Measurements from ENCODE around the gene LRRC37B. TPM values are rescaled to one million over a fixed set of nuclear protein-coding genes. Genes with fewer than 3 reads are reported as not detected.
"Not testable (repeated sequence)": the region's sequence is repeated elsewhere in the genome, so short reads cannot be mapped to it uniquely, and the experiment has no call there.

The LRRC37B gene
- total RNA-seq, 1 experiment from 2014 or later, result 19.1 TPM

DNA sequence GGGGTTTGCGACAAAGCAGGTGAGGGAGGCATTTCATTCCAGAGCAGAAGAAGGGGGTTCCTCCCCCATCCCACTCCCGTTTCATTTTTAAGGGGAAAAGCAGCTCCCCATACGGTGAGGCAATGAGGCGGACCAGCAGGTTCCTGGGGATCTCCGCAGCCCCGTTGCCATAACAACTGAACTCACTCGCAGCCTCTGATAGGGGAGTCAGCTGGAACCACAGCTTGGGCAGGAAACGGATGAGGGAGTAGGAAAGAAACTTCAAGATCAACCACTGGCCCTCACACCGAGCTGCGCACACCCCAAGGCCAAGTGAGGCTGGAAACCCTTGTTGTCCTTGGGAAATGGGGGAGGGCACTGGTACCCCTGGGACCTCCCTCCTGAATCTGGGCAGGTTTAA, 72.6 kb downstream of the LRRC37B start:
- not testable (repeated sequence) for H3K27me3 ChIP-seq (ENCODE audit: insufficient read depth, low read length); H3K9me3 ChIP-seq (ENCODE audit: control insufficient read depth, low read depth, low read length); H2BK12ac ChIP-seq (ENCODE audit: insufficient read length, low read depth, low read length); H3K27ac ChIP-seq (ENCODE audit: insufficient read length, low read depth, low read length); H3K36me3 Mint-ChIP-seq (ENCODE audit: insufficient read depth in 1 of 3, low read depth in 3 of 3); H3K23ac ChIP-seq (ENCODE audit: insufficient read length, low read depth, low read length); H3K18ac ChIP-seq (ENCODE audit: insufficient read length, low read depth, low read length); H3K56ac ChIP-seq (ENCODE audit: insufficient read length, low read depth, low read length); H3K4me1 Mint-ChIP-seq; H2BK15ac ChIP-seq (ENCODE audit: low read depth, low read length); H3K4me1 ChIP-seq (ENCODE audit: insufficient read depth, low read length); H4K5ac ChIP-seq (ENCODE audit: insufficient read length, low read depth, low read length); H2BK5ac ChIP-seq (ENCODE audit: insufficient read length, low read length); H3K4ac ChIP-seq (ENCODE audit: low read depth, low read length); H2AK5ac ChIP-seq (ENCODE audit: insufficient read length, low read length); H3K27me3 Mint-ChIP-seq (ENCODE audit: low read depth); H3K79me2 ChIP-seq (ENCODE audit: insufficient read depth, low read length); H4K8ac ChIP-seq (replicated peaks; ENCODE audit: insufficient read length, low read depth, low read length); H2BK20ac ChIP-seq (ENCODE audit: low read depth, low read length, poor library complexity, severe bottlenecking); H3K14ac ChIP-seq (ENCODE audit: insufficient read depth, low read length); H3T11ph ChIP-seq (ENCODE audit: low read length); H3K9ac ChIP-seq (ENCODE audit: extremely low read depth, insufficient read length, low read length); H3K79me1 ChIP-seq (ENCODE audit: insufficient read depth, low read depth, low read length, poor library complexity, severe bottlenecking); H2AFZ ChIP-seq (ENCODE audit: low read length); H2BK120ac ChIP-seq (ENCODE audit: low read depth, low read length, poor library complexity, severe bottlenecking); H3K9me3 Mint-ChIP-seq; H4K91ac ChIP-seq (ENCODE audit: insufficient read length, low read depth, low read length); H3K4me2 ChIP-seq (ENCODE audit: insufficient read depth, insufficient read length, low read length); H4K20me1 ChIP-seq (ENCODE audit: control insufficient read depth, insufficient read depth, insufficient read length); H3K23me2 ChIP-seq (ENCODE audit: insufficient read length, low read depth, low read length, poor library complexity, severe bottlenecking)
- DNase-seq, result peak; percentile 85
- H3K4me3 Mint-ChIP-seq, result peak overlapping the region in 1 of 2 experiments; percentile 51; a peak in 1 of 5 replicates
- peak overlapping the region in 1 of 3 experiments; percentile 75; a peak in 2 of 7 replicates for H3K27ac Mint-ChIP-seq
- WGBS (ENCODE audit: extremely low coverage, insufficient read length, low lambda C conversion rate), result no CpG with 5 or more reads among the region's 10 CpGs

DNA sequence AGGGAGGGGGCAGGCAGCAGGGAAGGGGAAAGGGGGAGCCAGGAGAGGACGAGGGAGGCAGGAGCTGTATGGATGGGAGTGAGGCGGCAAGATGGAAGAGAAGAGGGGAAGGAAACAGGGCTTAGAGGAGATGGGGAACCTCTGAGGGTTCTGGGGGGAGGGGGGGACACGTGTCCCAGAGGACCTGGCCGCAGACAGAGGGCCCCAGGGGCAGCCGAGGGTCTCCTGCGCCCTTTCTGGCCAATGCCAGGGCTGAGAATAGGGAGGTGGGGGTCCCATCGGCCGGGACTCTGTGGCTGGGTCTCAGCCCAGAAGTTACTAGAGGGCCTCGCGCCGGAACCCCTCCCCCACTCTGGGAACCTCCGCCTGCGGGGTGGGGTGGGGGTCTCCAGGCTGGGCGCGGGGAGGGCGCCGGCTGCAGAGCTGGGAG, 76.4 kb downstream of the LRRC37B start:
- not testable (repeated sequence) for H3K4me2 ChIP-seq (ENCODE audit: insufficient read depth, insufficient read length, low read length); H3K4me1 Mint-ChIP-seq; H3K23me2 ChIP-seq (ENCODE audit: insufficient read length, low read depth, low read length, poor library complexity, severe bottlenecking); H3K79me1 ChIP-seq (ENCODE audit: insufficient read depth, low read depth, low read length, poor library complexity, severe bottlenecking); H3K14ac ChIP-seq (ENCODE audit: insufficient read depth, low read length); H3K56ac ChIP-seq (ENCODE audit: insufficient read length, low read depth, low read length); H2BK12ac ChIP-seq (ENCODE audit: insufficient read length, low read depth, low read length); H4K20me1 ChIP-seq (ENCODE audit: control insufficient read depth, insufficient read depth, insufficient read length); H3T11ph ChIP-seq (ENCODE audit: low read length); H3K18ac ChIP-seq (ENCODE audit: insufficient read length, low read depth, low read length); H3K79me2 ChIP-seq (ENCODE audit: insufficient read depth, low read length); H3K4me1 ChIP-seq (ENCODE audit: insufficient read depth, low read length); H2BK5ac ChIP-seq (ENCODE audit: insufficient read length, low read length); H3K27ac ChIP-seq (ENCODE audit: insufficient read length, low read depth, low read length); H2BK120ac ChIP-seq (ENCODE audit: low read depth, low read length, poor library complexity, severe bottlenecking); H4K8ac ChIP-seq (replicated peaks; ENCODE audit: insufficient read length, low read depth, low read length); H4K91ac ChIP-seq (ENCODE audit: insufficient read length, low read depth, low read length); H3K23ac ChIP-seq (ENCODE audit: insufficient read length, low read depth, low read length); H3K9me3 ChIP-seq (ENCODE audit: control insufficient read depth, low read depth, low read length); H3K9me3 Mint-ChIP-seq; H3K4ac ChIP-seq (ENCODE audit: low read depth, low read length); H4K5ac ChIP-seq (ENCODE audit: insufficient read length, low read depth, low read length); H3K36me3 Mint-ChIP-seq (ENCODE audit: insufficient read depth in 1 of 3, low read depth in 3 of 3); H3K27me3 Mint-ChIP-seq (ENCODE audit: low read depth); H3K27me3 ChIP-seq (ENCODE audit: insufficient read depth, low read length); H3K9ac ChIP-seq (ENCODE audit: extremely low read depth, insufficient read length, low read length); H2BK15ac ChIP-seq (ENCODE audit: low read depth, low read length); H2BK20ac ChIP-seq (ENCODE audit: low read depth, low read length, poor library complexity, severe bottlenecking); H2AFZ ChIP-seq (ENCODE audit: low read length); H2AK5ac ChIP-seq (ENCODE audit: insufficient read length, low read length)
- WGBS (ENCODE audit: extremely low coverage, insufficient read length, low lambda C conversion rate), result no CpG with 5 or more reads among the region's 17 CpGs
- peak overlapping the region; percentile 71 to 84 for H3K4me3 Mint-ChIP-seq
- peak overlapping the region in 2 of 3 experiments; percentile 84 to 95; a peak in 4 of 7 replicates for H3K27ac Mint-ChIP-seq
- DNase-seq, result peak; percentile 61

Data from H9 (cell line).